ENCODE results near the gene XRCC1. TPM values are rescaled to one million over a fixed set of nuclear protein-coding genes. Genes with fewer than 3 reads are reported as not detected.

XRCC1 gene
- total RNA-seq, 2 donors from 2014 or later, result 22.3 to 40.7 TPM

DNA sequence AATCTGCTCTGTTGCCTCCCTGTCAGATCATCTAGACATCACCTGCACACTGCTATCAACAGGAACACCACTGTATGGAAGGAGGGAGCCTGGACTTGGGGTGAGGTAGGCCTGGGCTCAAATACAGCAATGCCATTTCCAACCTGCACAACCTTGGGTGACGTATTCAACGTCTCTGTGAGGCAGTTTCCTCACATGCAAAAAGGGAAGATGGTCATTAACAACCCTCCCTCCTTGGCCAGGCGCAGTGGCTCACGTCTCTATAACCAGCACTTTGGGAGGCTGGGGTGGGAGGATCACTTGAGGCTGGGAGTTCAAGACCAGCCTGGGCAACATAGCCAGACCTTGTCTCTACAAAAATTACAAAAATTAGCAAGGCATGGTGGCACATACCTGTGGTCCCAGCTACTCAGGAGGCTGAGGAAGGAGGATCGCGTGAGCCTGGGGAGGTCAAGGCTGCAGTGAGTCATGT lies 13.1 kb downstream of the XRCC1 start:
- H3K27ac ChIP-seq, result peak overlapping the region; percentile 59
- H3K9me3 ChIP-seq, result no peaks in the 10 kb centered on the region
- no peaks in the 10 kb centered on the region for H3K36me3 ChIP-seq
- H3K27me3 ChIP-seq, result no peaks in the 10 kb centered on the region
- TF ChIP-seq, protein P1, sequence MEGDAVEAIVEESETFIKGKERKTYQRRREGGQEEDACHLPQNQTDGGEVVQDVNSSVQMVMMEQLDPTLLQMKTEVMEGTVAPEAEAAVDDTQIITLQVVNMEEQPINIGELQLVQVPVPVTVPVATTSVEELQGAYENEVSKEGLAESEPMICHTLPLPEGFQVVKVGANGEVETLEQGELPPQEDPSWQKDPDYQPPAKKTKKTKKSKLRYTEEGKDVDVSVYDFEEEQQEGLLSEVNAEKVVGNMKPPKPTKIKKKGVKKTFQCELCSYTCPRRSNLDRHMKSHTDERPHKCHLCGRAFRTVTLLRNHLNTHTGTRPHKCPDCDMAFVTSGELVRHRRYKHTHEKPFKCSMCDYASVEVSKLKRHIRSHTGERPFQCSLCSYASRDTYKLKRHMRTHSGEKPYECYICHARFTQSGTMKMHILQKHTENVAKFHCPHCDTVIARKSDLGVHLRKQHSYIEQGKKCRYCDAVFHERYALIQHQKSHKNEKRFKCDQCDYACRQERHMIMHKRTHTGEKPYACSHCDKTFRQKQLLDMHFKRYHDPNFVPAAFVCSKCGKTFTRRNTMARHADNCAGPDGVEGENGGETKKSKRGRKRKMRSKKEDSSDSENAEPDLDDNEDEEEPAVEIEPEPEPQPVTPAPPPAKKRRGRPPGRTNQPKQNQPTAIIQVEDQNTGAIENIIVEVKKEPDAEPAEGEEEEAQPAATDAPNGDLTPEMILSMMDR (IDR thresholded peaks at IDR 0.05), result no peak
- no peak overlapping the region for H3K4me3 ChIP-seq
- no peak for DNase-seq
- intact Hi-C loops (cut with DNase I), result no loop called here
- H3K9ac ChIP-seq (ENCODE audit: low read depth in 2 of 2, low read length in 2 of 2), result no peak overlapping the region
- no peaks in the 10 kb centered on the region for H3K4me1 ChIP-seq

GRCh38 chr19:43561139-43561970 lies 14.0 kb downstream of the XRCC1 start:
- Histone ChIP-seq H3K4me3 (no peak overlapping the region), H3K27ac (no peak overlapping the region), H3K36me3 (no peaks in the 10 kb centered on the region), H3K9ac (ENCODE audit: low read depth in 2 of 2, low read length in 2 of 2) (no peak overlapping the region), H3K27me3 (no peaks in the 10 kb centered on the region), H3K9me3 (no peaks in the 10 kb centered on the region), H3K4me1 (no peaks in the 10 kb centered on the region)
- intact Hi-C loops (cut with DNase I), result no loop called here
- TF ChIP-seq, protein P1 (IDR thresholded peaks at IDR 0.05), result no peak
- no peak for DNase-seq

- Histone ChIP-seq H3K9ac (ENCODE audit: low read depth in 2 of 2, low read length in 2 of 2) (no peak overlapping the region), H3K27me3 (no peaks in the 10 kb centered on the region), H3K4me3 (no peak overlapping the region), H3K4me1 (no peaks in the 10 kb centered on the region), H3K36me3 (no peaks in the 10 kb centered on the region), H3K9me3 (no peaks in the 10 kb centered on the region), H3K27ac (no peak overlapping the region)
- intact Hi-C loops (cut with DNase I), result no loop called here
- no peak for DNase-seq
- TF ChIP-seq, protein P1 (IDR thresholded peaks at IDR 0.05), result no peak
Measured at GRCh38 chr19:43560687-43561086, 14.6 kb downstream of the XRCC1 start.

DNA sequence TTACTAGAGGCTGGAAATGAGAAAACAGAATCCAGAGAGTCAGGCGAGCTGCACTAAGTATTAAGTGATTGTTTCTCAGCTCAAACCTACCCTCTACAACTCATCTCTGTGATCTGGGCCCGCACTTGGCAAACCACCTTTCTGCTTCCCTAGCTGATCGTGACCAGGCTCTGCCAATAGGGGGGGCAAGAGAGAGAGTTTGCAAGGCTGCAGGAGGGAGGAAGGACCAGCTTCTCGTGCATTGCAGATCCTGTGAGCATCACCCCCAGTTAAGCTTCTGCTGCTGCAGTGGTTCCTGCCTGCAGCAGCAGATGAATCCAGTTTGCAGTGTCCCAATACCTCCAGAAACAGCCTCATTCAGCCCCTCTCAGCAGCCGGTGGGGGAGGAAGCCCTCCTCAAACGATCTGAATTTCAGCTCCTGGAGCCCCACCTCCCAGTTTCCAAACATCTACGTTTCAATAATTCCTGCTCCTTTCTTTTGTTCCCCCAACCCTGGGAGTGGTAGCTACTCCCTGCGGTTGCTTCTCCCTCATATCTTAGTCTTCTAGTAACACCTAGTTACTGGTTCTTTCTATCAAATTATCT lies 20.0 kb downstream of the XRCC1 start:
- intact Hi-C loops (cut with DNase I), result loop anchor here (5.0 kb wide), 1 partner anchor 97 kb away; no protein-coding TSS in a partner anchor
- H3K9ac ChIP-seq (ENCODE audit: low read depth in 2 of 2, low read length in 2 of 2), result no peak overlapping the region
- TF ChIP-seq, protein P1 (IDR thresholded peaks at IDR 0.05), result peak; percentile 67
- no peaks in the 10 kb centered on the region for H3K27me3 ChIP-seq
- H3K4me3 ChIP-seq, result no peak overlapping the region
- peak; percentile 86 for DNase-seq
- no peaks in the 10 kb centered on the region for H3K4me1 ChIP-seq
- no peaks in the 10 kb centered on the region for H3K9me3 ChIP-seq
- peaks cover 5% of the 10 kb centered on the region for H3K36me3 ChIP-seq
- no peak overlapping the region for H3K27ac ChIP-seq

DNA sequence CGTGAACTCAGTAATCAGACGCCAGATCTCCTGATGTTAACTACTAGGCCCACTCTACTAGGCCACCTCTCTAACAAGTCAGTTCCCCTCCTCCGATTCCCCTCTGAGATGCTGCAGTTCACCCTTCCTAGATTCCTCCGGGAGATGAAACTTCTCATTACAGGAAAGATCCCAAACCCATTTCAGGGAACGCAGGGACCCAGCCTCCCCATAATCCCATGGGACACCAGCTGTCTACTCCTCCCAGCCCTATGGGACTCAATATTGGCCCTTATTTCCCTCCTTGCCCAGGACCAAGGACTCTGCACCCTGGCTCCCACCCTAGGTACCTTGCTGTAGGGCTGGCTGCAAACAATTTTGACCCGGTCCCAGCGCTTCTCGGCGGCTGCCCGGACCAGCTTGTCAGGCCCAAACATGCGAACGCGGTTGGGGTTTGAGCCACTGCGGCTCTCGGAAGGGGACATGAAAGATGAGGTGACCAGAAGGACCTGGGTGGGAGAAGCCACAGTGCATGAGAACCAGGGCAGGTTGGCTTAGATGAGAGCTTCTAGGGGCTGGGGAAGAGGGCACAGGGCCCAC lies 20.9 kb downstream of the XRCC1 start:
- intact Hi-C loops (cut with DNase I), result no loop called here
- TF ChIP-seq, protein P1 (IDR thresholded peaks at IDR 0.05), result no peak
- Histone ChIP-seq H3K4me1 (no peaks in the 10 kb centered on the region), H3K36me3 (peaks cover 5% of the 10 kb centered on the region), H3K27ac (no peak overlapping the region), H3K9ac (ENCODE audit: low read depth in 2 of 2, low read length in 2 of 2) (no peak overlapping the region), H3K9me3 (no peaks in the 10 kb centered on the region), H3K4me3 (no peak overlapping the region), H3K27me3 (no peaks in the 10 kb centered on the region)
- no peak for DNase-seq

Measured in colonic mucosa (tissue), 4 donors.